ENCODE results near the gene DPH5.

The DPH5 gene

DNA sequence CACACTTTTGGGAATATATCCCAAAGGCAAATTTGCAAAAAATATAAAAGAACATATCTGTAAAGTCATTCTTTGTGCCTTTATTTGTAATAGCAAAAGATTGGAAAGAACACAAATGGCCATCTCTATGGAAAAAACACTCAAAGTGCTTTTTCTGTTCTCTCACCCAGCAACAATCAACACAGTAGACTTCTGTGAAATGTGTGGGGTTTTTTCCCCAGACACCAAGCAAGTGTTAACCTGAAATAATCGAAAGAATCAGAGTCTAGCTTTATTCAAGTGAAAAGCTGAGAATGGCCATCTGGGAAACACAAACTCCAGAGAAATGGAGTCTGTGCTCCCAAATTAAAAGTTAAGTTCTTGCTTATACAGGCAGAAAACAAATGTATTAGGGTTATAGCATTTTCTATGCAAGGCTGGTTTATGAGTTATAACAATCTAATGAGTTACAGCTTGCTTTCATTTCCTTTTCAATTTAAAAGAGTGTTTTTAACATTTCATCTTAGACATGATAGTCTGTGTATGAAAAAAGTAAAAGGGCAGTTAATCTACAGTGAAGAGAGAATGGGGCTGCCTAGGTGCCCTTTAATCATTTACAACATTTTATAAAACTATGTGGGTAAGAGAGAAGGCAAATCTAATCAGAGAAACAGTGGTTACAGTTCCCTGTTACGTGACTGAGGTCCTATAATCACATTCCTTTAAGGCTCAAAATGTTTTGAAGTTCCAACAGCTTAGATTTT lies 83.1 kb downstream of the DPH5 start:
- H3K4me1 ChIP-seq (ENCODE audit: control extremely low read depth in 1 of 4, control insufficient read depth in 4 of 4, insufficient read depth in 4 of 4, low read length in 3 of 4) = no peaks in the 10 kb centered on the region
- DNase-seq = no peak
- H3K4me3 ChIP-seq (ENCODE audit: control insufficient read depth in 1 of 7, extremely low read depth in 1 of 7, insufficient read depth in 4 of 7, low read depth in 2 of 7, low read length in 6 of 7) = no peak overlapping the region
- CTCF ChIA-PET = interaction anchor here (0.8 to 1.8 kb wide), 4 partner anchors 10 to 346 kb away, joined by 4 to 5 read pairs (median 5); no protein-coding TSS in a partner anchor
- POLR2A ChIA-PET = no interaction called here
- H3K27ac ChIP-seq (ENCODE audit: insufficient read depth in 1 of 2, low read depth in 1 of 2, low read length in 2 of 2, poor library complexity in 1 of 2, severe bottlenecking in 2 of 2) = no peak overlapping the region
- WGBS (ENCODE audit: insufficient coverage) = 100% methylated on average over 1 of the region's 2 CpGs
- H3K9me3 ChIP-seq (ENCODE audit: control extremely low read depth in 1 of 5, control insufficient read depth in 4 of 5, insufficient read depth in 2 of 5, low read depth in 1 of 5, low read length in 4 of 5) = peaks cover 0 to 4% (median 2%) of the 10 kb centered on the region in 5 experiments
- peaks cover 7 to 38% (median 22%) of the 10 kb centered on the region in 4 experiments for H3K36me3 ChIP-seq (ENCODE audit: control insufficient read depth in 4 of 4, insufficient read depth in 4 of 4, low read length in 3 of 4)
- H3K27me3 ChIP-seq (replicated peaks in 2 of 5; ENCODE audit: control insufficient read depth in 4 of 5, insufficient read depth in 5 of 5, low read length in 4 of 5) = no peaks in the 10 kb centered on the region

DNA sequence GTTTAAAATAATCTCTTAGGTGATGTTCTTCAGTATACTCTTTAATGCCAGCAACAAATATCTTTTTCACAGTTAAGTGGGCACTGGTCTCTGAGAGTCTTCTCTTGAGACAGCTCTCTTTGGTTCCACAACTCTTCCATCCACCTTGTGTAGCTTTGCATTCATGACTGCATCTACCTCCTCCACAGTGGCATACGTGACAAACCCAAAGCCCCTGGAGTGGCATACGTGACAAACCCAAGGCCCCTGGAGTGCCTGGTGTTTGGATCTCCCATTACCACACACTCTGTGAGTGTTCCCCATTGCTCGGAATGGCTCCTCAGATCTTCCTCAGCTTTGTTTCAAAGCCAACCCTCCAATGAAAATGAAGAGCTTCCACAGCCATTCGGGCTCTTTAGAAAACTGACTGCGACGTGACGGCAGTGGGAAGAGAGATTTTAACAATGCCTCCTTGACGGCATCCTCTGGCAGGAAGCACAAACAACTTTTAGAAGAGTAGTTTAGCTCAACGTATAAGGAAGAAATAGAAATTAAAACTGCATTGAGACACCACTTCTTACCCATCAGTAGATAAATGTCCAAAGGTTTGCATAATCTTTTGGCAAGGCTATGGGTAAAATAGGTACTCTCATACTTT lies 83.9 kb downstream of the DPH5 start:
- POLR2A ChIA-PET = no interaction called here
- Histone ChIP-seq H3K27me3 (replicated peaks in 2 of 5; ENCODE audit: control insufficient read depth in 4 of 5, insufficient read depth in 5 of 5, low read length in 4 of 5) (no peaks in the 10 kb centered on the region), H3K4me1 (ENCODE audit: control extremely low read depth in 1 of 4, control insufficient read depth in 4 of 4, insufficient read depth in 4 of 4, low read length in 3 of 4) (no peaks in the 10 kb centered on the region), H3K27ac (ENCODE audit: insufficient read depth in 1 of 2, low read depth in 1 of 2, low read length in 2 of 2, poor library complexity in 1 of 2, severe bottlenecking in 2 of 2) (no peak overlapping the region), H3K36me3 (ENCODE audit: control insufficient read depth in 4 of 4, insufficient read depth in 4 of 4, low read length in 3 of 4) (peaks cover 7 to 44% (median 23%) of the 10 kb centered on the region in 4 experiments), H3K9me3 (ENCODE audit: control extremely low read depth in 1 of 5, control insufficient read depth in 4 of 5, insufficient read depth in 2 of 5, low read depth in 1 of 5, low read length in 4 of 5) (peaks cover 0 to 4% (median 0%) of the 10 kb centered on the region in 5 experiments), H3K4me3 (ENCODE audit: control insufficient read depth in 1 of 7, extremely low read depth in 1 of 7, insufficient read depth in 4 of 7, low read depth in 2 of 7, low read length in 6 of 7) (no peak overlapping the region)
- 100% methylated on average over 3 of the region's 9 CpGs for WGBS (ENCODE audit: insufficient coverage)
- CTCF ChIA-PET = interaction anchor here (1.2 to 1.8 kb wide), 3 partner anchors 9 to 19 kb away, joined by 5 read pairs; no protein-coding TSS in a partner anchor
- no peak for DNase-seq

DNA sequence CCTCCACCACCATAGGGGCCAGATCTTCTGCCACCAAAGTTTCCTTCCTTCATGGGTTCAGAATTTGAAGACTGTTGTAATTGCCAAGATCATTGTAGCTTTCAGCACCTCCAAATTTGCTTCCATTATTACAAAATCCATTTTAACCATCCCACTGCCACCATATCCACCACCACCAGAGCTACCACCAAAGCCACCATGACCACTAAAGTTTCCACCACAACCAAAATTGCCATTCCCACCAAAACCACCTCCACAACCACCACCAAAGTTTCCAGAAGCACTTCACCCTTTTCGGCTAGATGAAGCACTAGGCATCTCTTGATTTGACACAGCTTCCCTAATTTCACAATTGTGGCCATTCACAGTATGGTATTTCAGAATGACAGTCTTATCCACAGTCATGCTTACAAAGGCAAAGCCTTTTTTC lies 84.5 kb downstream of the DPH5 start:
- CTCF ChIA-PET = interaction anchor here (1.2 to 1.8 kb wide), 2 partner anchors 8 to 19 kb away, joined by 5 read pairs; no protein-coding TSS in a partner anchor
- DNase-seq = no peak

More for the DNA sequence above, 84.5 kb downstream of the DPH5 start:
- Histone ChIP-seq H3K9me3 (ENCODE audit: control extremely low read depth in 1 of 5, control insufficient read depth in 4 of 5, insufficient read depth in 2 of 5, low read depth in 1 of 5, low read length in 4 of 5) (peaks cover 0 to 4% (median 0%) of the 10 kb centered on the region in 5 experiments), H3K4me3 (ENCODE audit: control insufficient read depth in 1 of 7, extremely low read depth in 1 of 7, insufficient read depth in 4 of 7, low read depth in 2 of 7, low read length in 6 of 7) (no peak overlapping the region), H3K4me1 (ENCODE audit: control extremely low read depth in 1 of 4, control insufficient read depth in 4 of 4, insufficient read depth in 4 of 4, low read length in 3 of 4) (no peaks in the 10 kb centered on the region), H3K36me3 (ENCODE audit: control insufficient read depth in 4 of 4, insufficient read depth in 4 of 4, low read length in 3 of 4) (peaks cover 11 to 50% (median 24%) of the 10 kb centered on the region in 4 experiments), H3K27ac (ENCODE audit: insufficient read depth in 1 of 2, low read depth in 1 of 2, low read length in 2 of 2, poor library complexity in 1 of 2, severe bottlenecking in 2 of 2) (no peak overlapping the region), H3K27me3 (replicated peaks in 2 of 5; ENCODE audit: control insufficient read depth in 4 of 5, insufficient read depth in 5 of 5, low read length in 4 of 5) (no peaks in the 10 kb centered on the region)
- WGBS (ENCODE audit: insufficient coverage) = 100% methylated on average over 1 of the region's 1 CpG
- POLR2A ChIA-PET = no interaction called here

Data from common myeloid progenitor, CD34-positive (primary cell).